ENCODE results near the gene KANK3.
"Not testable (repeated sequence)": the region's sequence is repeated elsewhere in the genome, so short reads cannot be mapped to it uniquely, and the experiment has no call there.

KANK3 gene

GRCh38 chr19:8370176-8371010 lies 27.3 kb upstream of the KANK3 start:
- no peak for DNase-seq

GRCh38 chr19:8367327-8368001 lies 24.4 kb upstream of the KANK3 start:
- no peak for DNase-seq

- no peak for DNase-seq
Observed at GRCh38 chr19:8366961-8367326, 23.9 kb upstream of the KANK3 start.

GRCh38 chr19:8366121-8366581 lies 23.1 kb upstream of the KANK3 start:
- DNase-seq: no peak

- DNase-seq: peak; percentile 61
Observed at GRCh38 chr19:8363803-8364771, 21.0 kb upstream of the KANK3 start, which contains the start of gene ANGPTL4. ANGPTL4 (plus strand) TSS chr19:8364155; CDS start chr19:8364322, 167 bp downstream.

GRCh38 chr19:8361921-8362793 lies 19.1 kb upstream of the KANK3 start:
- DNase-seq: no peak

GRCh38 chr19:8360196-8360595 lies 17.1 kb upstream of the KANK3 start:
- DNase-seq: no peak

- DNase-seq: no peak
Observed at GRCh38 chr19:8358948-8359347, 15.9 kb upstream of the KANK3 start.

- DNase-seq: no peak
Observed at GRCh38 chr19:8357007-8357521, 14.0 kb upstream of the KANK3 start.

GRCh38 chr19:8355631-8356402 lies 12.8 kb upstream of the KANK3 start:
- DNase-seq: no peak

GRCh38 chr19:8352845-8353244 lies 9.8 kb upstream of the KANK3 start:
- DNase-seq: not testable (repeated sequence)

- no peak for DNase-seq
Observed at GRCh38 chr19:8352134-8352827, 9.2 kb upstream of the KANK3 start.

- not testable (repeated sequence) for DNase-seq
Observed at GRCh38 chr19:8349629-8350372, 6.7 kb upstream of the KANK3 start.

GRCh38 chr19:8343483-8343844 lies 402 bp upstream of the KANK3 start:
- no peak for DNase-seq

- DNase-seq: no peak
Observed at GRCh38 chr19:8342316-8342683, 762 bp downstream of the KANK3 start.

GRCh38 chr19:8341504-8341903 lies 1.6 kb downstream of the KANK3 start:
- not testable (repeated sequence) for DNase-seq

- DNase-seq: no peak
Observed at GRCh38 chr19:8340341-8341096, 2.5 kb downstream of the KANK3 start.

- no peak for DNase-seq
Observed at GRCh38 chr19:8338835-8339234, 4.2 kb downstream of the KANK3 start.

GRCh38 chr19:8337728-8338127 lies 5.3 kb downstream of the KANK3 start:
- DNase-seq: no peak

All from activated naive CD4-positive, alpha-beta T cell treated with anti-CD3 and anti-CD28 coated beads, Interleukin-2, amount 50 U/mL, for 16 hours (primary cell).